Measurements from ENCODE around the gene PCMT1.

- TF ChIP-seq SUZ12 (IDR thresholded peaks at IDR 0.05; ENCODE audit: extremely low read depth, insufficient read depth, insufficient read length) (no peak), YY1 (IDR thresholded peaks at IDR 0.05; ENCODE audit: insufficient read depth, insufficient read length) (no peak)
Measured at GRCh38 chr6:149843051-149843633, 93.6 kb downstream of the PCMT1 start.
